GM19452 (cell line): Measurements from ENCODE around the gene DDR1.

Experiments
- ATAC-seq: cut with Tn5 transposase; IDR thresholded peaks from one replicate; pipeline ENCODE4 v1.9.1; 2021; ENCODE audit not compliant: unreplicated experiment

DDR1 gene

GRCh38 chr6:30883685-30884520 lies at the start of gene DDR1:
Gene DDR1, plus strand, starts transcription at chr6:30884519. Its CDS starts 4,211 bp downstream, at chr6:30888730.
- ATAC-seq, result no peak

- no peak for ATAC-seq
Measured at GRCh38 chr6:30834646-30835045, 49.7 kb upstream of the DDR1 start.

- no peak for ATAC-seq
Measured at GRCh38 chr6:30835576-30835975, 48.7 kb upstream of the DDR1 start.

GRCh38 chr6:30836431-30836866 lies 47.9 kb upstream of the DDR1 start:
- ATAC-seq, result no peak

GRCh38 chr6:30836957-30837356 lies 47.4 kb upstream of the DDR1 start:
- ATAC-seq, result no peak

- no peak for ATAC-seq
Measured at GRCh38 chr6:30837432-30837831, 46.9 kb upstream of the DDR1 start.

GRCh38 chr6:30837870-30838269 lies 46.4 kb upstream of the DDR1 start:
- no peak for ATAC-seq

GRCh38 chr6:30839671-30840070 lies 44.6 kb upstream of the DDR1 start:
- no peak for ATAC-seq

GRCh38 chr6:30840084-30840934 lies 44.0 kb upstream of the DDR1 start:
- ATAC-seq, result no peak

GRCh38 chr6:30840935-30841643 lies 43.2 kb upstream of the DDR1 start:
- no peak for ATAC-seq

- no peak for ATAC-seq
Measured at GRCh38 chr6:30841644-30842504, 42.4 kb upstream of the DDR1 start.

- ATAC-seq, result no peak
Measured at GRCh38 chr6:30842754-30843610, 41.3 kb upstream of the DDR1 start.

GRCh38 chr6:30843611-30843998 lies 40.7 kb upstream of the DDR1 start:
- ATAC-seq, result no peak

GRCh38 chr6:30844118-30844535 lies 40.2 kb upstream of the DDR1 start:
- ATAC-seq, result no peak

- ATAC-seq, result no peak
Measured at GRCh38 chr6:30845183-30845582, 39.1 kb upstream of the DDR1 start.

GRCh38 chr6:30847421-30847970 lies 36.8 kb upstream of the DDR1 start:
- ATAC-seq, result no peak

GRCh38 chr6:30847971-30848436 lies 36.3 kb upstream of the DDR1 start:
- ATAC-seq, result no peak

GRCh38 chr6:30849903-30850651 lies 34.2 kb upstream of the DDR1 start:
- no peak for ATAC-seq
